Measurements from ENCODE around the gene KYNU. TPM values are rescaled to one million over a fixed set of nuclear protein-coding genes. Genes with fewer than 3 reads are reported as not detected.

Gene KYNU
- total RNA-seq, 1 experiment from 2014 or later, result 0.37 TPM

- H3K36me3 Mint-ChIP-seq (ENCODE audit: insufficient read depth in 1 of 3, low read depth in 3 of 3), result no peaks in the 10 kb centered on the region
- Histone ChIP-seq H3K4me2 (ENCODE audit: insufficient read depth, insufficient read length, low read length) (no peak overlapping the region), H3K23ac (ENCODE audit: insufficient read length, low read depth, low read length) (no peak overlapping the region), H2AK5ac (ENCODE audit: insufficient read length, low read length) (no peak overlapping the region), H3K9me3 (ENCODE audit: control insufficient read depth, low read depth, low read length) (no peaks in the 10 kb centered on the region), H3K56ac (ENCODE audit: insufficient read length, low read depth, low read length) (no peak overlapping the region), H2BK5ac (ENCODE audit: insufficient read length, low read length) (no peak overlapping the region), H4K91ac (ENCODE audit: insufficient read length, low read depth, low read length) (no peak overlapping the region), H4K20me1 (ENCODE audit: control insufficient read depth, insufficient read depth, insufficient read length) (no peaks in the 10 kb centered on the region), H2BK15ac (ENCODE audit: low read depth, low read length) (no peak overlapping the region), H3K27me3 (ENCODE audit: insufficient read depth, low read length) (no peaks in the 10 kb centered on the region), H3K14ac (ENCODE audit: insufficient read depth, low read length) (no peak overlapping the region), H2AFZ (ENCODE audit: low read length) (no peak overlapping the region), H3K18ac (ENCODE audit: insufficient read length, low read depth, low read length) (no peak overlapping the region), H3K23me2 (ENCODE audit: insufficient read length, low read depth, low read length, poor library complexity, severe bottlenecking) (no peaks in the 10 kb centered on the region), H3K4ac (ENCODE audit: low read depth, low read length) (no peak overlapping the region), H2BK120ac (ENCODE audit: low read depth, low read length, poor library complexity, severe bottlenecking) (no peak overlapping the region), H3K9ac (ENCODE audit: extremely low read depth, insufficient read length, low read length) (no peak overlapping the region), H2BK12ac (ENCODE audit: insufficient read length, low read depth, low read length) (no peak overlapping the region), H3K79me2 (ENCODE audit: insufficient read depth, low read length) (no peaks in the 10 kb centered on the region), H3K79me1 (ENCODE audit: insufficient read depth, low read depth, low read length, poor library complexity, severe bottlenecking) (no peaks in the 10 kb centered on the region), H2BK20ac (ENCODE audit: low read depth, low read length, poor library complexity, severe bottlenecking) (no peak overlapping the region), H4K8ac (replicated peaks; ENCODE audit: insufficient read length, low read depth, low read length) (no peak overlapping the region), H4K5ac (ENCODE audit: insufficient read length, low read depth, low read length) (no peak overlapping the region), H3K4me1 (ENCODE audit: insufficient read depth, low read length) (no peaks in the 10 kb centered on the region), H3T11ph (ENCODE audit: low read length) (no peak overlapping the region), H3K27ac (ENCODE audit: insufficient read length, low read depth, low read length) (no peak overlapping the region)
- no peak overlapping the region for H3K4me3 Mint-ChIP-seq
- H3K27ac Mint-ChIP-seq, result peak overlapping the region in 1 of 3 experiments; percentile 72; a peak in 2 of 7 replicates
- H3K4me1 Mint-ChIP-seq, result peaks cover 5 to 9% of the 10 kb centered on the region in 2 experiments; a peak in 3 of 4 replicates
- no CpG with 5 or more reads among the region's 2 CpGs for WGBS (ENCODE audit: extremely low coverage, insufficient read length, low lambda C conversion rate)
- no peak for DNase-seq
- TF ChIP-seq CTCF (conservative IDR thresholded peaks at IDR 0.05), result no peak
- H3K27me3 Mint-ChIP-seq (ENCODE audit: low read depth), result no peaks in the 10 kb centered on the region
- H3K9me3 Mint-ChIP-seq, result no peaks in the 10 kb centered on the region
Measured at GRCh38 chr2:142874293-142874814, 3.1 kb upstream of the KYNU start.

Data from H9 (cell line).